Stimulated activated CD4-positive, alpha-beta T cell treated with anti-CD3 and anti-CD28 coated beads, Interleukin-2, amount 100 ng/mL, for 4 hours (primary cell): Measurements from ENCODE around the gene IFIT1B.
"Not testable (repeated sequence)": the region's sequence is repeated elsewhere in the genome, so short reads cannot be mapped to it uniquely, and the experiment has no call there.

Experiments used
- DNase-seq: peaks from one replicate; pipeline ENCODE4 v3.0.0-alpha.2; 2020; ENCODE audit warnings: low read depth

Gene IFIT1B

DNA sequence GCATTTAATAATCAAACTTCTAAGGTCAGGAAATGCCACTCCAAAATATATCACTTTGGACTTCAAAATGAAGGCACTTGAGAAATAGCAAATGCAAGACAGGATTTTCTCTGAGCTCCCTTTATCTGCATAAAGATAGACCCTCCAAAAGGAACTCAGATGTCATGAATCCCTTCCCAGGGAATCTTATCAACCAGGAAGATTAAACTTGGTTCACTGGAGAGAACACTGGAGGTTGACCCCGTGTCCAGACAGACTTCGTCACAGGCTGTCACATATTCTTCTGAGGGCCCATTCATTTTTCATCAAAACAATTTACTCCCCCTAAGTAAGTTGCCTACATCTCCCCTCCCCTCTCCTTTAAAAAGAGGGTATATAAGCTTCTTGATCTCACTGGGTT lies 28.9 kb upstream of the IFIT1B start:
- DNase-seq = no peak

GRCh38 chr10:89350631-89351315 lies 27.1 kb upstream of the IFIT1B start:
- not testable (repeated sequence) for DNase-seq

- DNase-seq = no peak
Measured at GRCh38 chr10:89351412-89351779, 26.5 kb upstream of the IFIT1B start.

- DNase-seq = no peak
Measured at GRCh38 chr10:89351780-89352597, 25.9 kb upstream of the IFIT1B start.

GRCh38 chr10:89352802-89353201 lies 25.1 kb upstream of the IFIT1B start:
- no peak for DNase-seq

- no peak for DNase-seq
Measured at GRCh38 chr10:89355394-89355931, 22.4 kb upstream of the IFIT1B start.

GRCh38 chr10:89357096-89357495 lies 20.8 kb upstream of the IFIT1B start:
- DNase-seq = no peak

- DNase-seq = no peak
Measured at GRCh38 chr10:89357975-89358374, 19.9 kb upstream of the IFIT1B start.

DNA sequence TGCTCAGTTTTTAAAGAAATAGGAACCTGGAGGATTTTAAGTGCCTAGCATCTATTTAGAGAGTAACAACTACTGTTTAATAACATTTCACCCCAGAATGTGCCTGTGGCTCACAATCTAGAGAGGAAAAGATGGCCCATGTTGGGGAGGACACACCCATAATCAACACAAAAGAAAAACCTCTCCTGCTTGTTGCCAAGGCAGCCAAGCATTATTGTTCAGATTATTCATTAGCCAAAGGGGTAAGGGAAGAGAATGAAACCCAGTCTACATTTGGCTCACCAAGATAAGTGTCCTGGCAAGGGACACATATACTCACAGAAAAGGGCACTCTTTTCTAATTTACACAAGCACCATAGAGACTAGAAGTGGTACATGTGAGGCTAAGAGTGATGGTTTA lies 17.7 kb upstream of the IFIT1B start:
- DNase-seq = no peak

- no peak for DNase-seq
Measured at GRCh38 chr10:89362929-89363328, 14.9 kb upstream of the IFIT1B start.

GRCh38 chr10:89363729-89364442 lies 14.0 kb upstream of the IFIT1B start:
- no peak for DNase-seq

GRCh38 chr10:89364531-89364930 lies 13.3 kb upstream of the IFIT1B start:
- no peak for DNase-seq

DNA sequence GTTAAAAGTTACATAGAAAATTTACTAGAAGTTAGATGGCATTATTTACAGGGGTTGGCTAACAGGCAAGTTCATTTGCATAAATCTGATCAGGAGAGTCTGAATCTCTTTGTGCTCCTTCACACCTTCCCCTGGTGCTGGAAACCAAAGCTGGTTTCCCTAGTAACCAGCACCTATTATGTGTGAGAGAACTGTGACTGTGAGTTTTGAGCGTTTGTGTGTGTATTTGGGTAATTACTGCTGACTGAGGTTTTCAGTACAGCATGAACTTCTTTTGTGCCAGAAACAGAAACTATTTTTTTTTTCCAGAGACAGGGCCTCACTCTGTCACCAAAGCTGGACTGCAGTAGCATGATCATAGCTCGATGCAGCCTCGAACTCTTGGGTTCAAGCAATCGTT lies 10.3 kb upstream of the IFIT1B start:
- DNase-seq = no peak

- DNase-seq = no peak
Measured at GRCh38 chr10:89368129-89368528, 9.7 kb upstream of the IFIT1B start.

DNA sequence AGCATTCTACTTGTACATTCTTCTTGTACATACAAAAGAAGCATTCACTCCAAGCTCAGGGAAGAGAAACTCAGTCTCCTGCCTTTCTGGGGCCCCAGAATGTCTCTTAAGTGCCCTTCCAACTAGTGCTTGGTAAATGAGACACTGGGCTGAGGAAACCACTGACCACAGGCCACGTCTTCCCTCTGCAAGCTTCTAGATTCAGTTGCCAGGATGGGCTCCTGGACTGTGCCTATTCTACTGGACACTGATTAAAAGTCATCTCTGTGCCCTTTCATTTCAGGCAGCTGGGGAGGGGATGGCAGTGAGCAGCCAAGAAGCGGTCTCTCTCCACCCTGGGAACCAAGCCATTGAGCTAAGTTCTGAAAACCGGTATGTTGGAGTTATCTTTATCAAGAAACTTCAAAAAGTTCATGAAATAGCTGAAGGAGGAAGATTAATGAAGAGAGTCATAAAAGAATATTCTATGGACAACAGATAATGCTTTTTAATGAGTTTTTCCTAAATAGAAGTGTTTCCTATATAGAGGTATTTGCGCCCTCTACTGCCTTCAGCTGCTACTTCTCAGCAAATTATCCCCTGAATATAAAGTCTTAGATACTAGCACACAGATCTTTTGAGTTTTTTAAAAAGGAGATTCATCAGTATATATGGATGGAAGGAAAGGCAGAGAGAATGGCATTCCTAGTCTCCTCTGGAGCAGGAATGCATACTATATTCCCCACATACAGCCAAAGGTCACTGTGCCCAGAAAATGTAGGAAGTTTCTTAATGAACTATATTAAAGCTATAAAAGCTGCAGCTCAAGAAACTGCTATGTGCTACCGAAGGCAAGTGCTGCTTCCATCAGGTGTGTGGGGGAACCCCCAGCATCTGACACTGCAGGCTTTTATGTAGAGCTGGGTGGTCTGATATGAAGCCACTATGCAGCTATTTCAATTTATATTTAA lies 8.4 kb upstream of the IFIT1B start:
- no peak for DNase-seq

GRCh38 chr10:89371079-89371478 lies 6.8 kb upstream of the IFIT1B start:
- no peak for DNase-seq

GRCh38 chr10:89371987-89372386 lies 5.9 kb upstream of the IFIT1B start:
- no peak for DNase-seq

- DNase-seq = no peak
Measured at GRCh38 chr10:89373916-89374711, 3.7 kb upstream of the IFIT1B start.

DNA sequence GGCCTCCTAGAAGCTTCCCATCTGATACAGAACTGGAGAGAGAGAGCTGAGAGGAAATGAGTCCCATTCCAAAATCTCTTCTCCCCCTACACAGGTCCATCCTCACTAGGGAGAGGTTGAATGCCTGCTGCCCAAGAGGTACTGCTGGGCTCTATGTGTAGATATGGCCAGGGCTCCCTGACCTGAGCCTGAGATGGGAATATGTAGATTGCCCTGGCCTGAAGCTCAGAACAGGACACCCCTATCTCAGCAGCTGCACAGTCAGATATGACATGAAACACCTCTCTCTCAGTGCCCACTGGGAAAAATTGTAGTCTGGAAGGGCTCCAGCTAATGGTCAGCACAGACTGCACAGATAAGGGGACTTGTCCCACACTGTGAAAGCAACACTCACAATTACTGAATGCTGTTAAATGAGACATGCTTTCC lies 3.1 kb upstream of the IFIT1B start:
- DNase-seq = no peak

DNA sequence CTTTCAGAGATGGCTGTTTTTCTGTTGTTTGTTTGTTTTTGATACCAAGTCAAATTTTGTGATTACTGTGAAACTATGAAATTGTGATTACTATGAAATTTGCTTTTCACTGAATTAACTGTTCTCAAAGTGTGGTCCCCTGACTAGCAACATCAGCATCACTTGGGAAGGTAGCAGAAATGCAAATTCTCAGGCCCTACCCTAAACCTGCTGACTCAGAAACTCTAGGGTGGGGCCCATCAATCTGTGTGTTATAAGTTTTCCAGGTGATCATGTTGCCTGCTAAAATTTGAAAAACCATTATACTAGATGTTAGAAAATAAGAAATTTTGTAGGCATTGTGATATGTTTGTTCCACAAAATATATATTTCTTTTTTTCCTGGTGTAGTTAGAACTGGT lies 1.2 kb downstream of the IFIT1B start:
- DNase-seq = no peak

GRCh38 chr10:89382757-89383156 lies 4.9 kb downstream of the IFIT1B start:
- no peak for DNase-seq
